ENCODE results near the gene FAM117B.

DNA sequence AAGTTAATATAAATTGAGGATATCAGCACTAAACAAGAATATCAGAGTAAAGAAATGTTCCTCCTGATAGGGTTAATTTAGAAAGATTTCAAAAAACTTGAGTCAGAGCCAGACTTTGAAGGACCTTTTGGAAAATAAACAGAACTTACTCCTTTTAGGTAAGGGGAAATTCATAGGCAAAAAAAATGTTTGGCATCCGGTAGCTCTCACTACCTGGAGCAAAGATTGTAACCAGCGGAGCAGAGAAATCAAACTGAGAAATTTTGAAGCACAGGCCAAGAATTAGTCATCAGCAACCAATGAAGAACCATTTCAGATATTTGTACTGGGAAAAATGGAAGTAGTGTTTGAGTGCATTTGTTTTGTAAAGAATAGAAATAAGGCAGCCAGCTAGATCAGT lies 123.8 kb downstream of the FAM117B start:
- TF ChIP-seq, protein P1, sequence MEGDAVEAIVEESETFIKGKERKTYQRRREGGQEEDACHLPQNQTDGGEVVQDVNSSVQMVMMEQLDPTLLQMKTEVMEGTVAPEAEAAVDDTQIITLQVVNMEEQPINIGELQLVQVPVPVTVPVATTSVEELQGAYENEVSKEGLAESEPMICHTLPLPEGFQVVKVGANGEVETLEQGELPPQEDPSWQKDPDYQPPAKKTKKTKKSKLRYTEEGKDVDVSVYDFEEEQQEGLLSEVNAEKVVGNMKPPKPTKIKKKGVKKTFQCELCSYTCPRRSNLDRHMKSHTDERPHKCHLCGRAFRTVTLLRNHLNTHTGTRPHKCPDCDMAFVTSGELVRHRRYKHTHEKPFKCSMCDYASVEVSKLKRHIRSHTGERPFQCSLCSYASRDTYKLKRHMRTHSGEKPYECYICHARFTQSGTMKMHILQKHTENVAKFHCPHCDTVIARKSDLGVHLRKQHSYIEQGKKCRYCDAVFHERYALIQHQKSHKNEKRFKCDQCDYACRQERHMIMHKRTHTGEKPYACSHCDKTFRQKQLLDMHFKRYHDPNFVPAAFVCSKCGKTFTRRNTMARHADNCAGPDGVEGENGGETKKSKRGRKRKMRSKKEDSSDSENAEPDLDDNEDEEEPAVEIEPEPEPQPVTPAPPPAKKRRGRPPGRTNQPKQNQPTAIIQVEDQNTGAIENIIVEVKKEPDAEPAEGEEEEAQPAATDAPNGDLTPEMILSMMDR (IDR thresholded peaks at IDR 0.05): no peak
- TF ChIP-seq POLR2AphosphoS5 (IDR thresholded peaks at IDR 0.05) (no peak), POLR2A (IDR thresholded peaks at IDR 0.05) (no peak), EP300 (IDR thresholded peaks at IDR 0.05) (no peak)
